Hippocampal formation (tissue), 2 donors: ENCODE data around the gene ZDHHC8.

Experiments
- DNase-seq, 2 donors: peaks; one replicate each; lab custom pipeline; 2025; lab: John Stamatoyannopoulos, UW

The ZDHHC8 gene

DNA sequence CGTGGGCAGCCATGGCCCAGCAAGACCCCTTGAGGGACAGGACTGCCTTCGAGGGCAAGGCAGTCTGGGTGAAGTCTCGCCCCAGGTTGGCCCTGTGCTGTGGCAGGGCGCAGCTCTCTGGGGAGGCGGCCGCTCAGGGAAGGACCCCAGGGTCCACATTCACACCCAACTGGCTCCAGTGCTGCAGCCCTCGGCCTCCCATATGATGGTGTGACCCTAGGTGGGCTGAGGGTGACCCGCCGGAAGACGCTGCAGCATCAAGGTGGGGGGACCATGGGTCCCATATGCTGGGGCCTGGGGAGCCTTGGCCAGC, 47.3 kb downstream of the ZDHHC8 start:
- DNase-seq = no peak

DNA sequence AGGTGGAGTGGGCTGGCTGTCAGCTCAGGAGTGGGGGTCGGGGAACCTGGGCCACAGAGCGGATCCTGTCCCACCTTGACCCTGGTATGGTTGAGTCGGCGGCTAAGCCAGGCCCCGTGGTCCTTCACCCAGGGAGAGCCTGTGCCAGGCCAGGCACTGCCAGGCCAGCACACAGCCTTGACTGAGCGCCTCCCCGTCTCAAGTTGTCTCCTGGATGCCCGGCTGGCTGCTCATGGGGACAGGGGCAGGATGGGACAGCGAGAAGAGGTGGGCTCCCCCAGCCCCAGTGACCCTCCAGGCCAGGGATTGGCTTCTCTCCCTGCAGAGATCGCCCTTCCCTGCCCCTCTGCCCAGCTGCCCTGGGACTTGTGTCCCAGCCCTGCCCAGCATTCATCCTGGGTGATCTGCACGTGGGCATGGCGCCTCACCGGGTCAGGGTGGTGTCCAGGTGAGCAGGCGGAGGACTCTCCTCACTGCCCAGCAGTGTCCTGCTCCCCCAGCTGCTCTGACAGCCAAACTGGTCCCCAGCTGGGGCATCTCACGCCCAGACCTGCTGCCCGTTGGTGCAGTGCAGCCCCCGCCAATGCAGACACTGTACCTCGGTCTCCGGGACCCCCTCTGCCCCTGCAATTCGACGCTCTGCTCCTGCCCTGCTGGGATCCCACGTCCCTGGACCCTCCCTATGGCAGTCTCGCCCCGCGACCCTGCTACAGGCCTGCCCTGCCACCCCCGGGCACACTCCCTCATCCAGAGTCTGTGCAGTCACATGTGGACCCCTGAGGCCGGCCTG, 48.0 kb downstream of the ZDHHC8 start:
- DNase-seq = no peak

DNA sequence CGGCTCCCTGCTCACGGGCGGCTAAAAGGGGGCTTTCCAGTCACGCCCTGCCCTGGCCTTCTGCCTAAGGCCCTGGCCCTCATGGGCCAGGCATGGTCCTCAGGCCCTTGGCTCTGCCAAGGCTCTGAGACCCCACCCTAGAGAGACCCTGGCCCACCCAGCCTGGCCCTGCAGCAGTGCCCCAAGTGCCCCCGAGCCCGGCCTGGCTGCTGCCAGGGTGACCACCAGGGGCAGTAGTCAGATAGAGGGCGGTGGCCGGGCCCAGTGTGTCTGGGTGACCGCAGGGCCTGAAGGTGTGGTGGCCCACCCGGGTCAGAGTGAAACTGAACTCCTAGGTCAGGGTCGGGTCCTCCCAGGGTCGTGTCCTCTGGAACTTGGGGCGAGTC, 48.6 kb downstream of the ZDHHC8 start:
- no peak for DNase-seq

DNA sequence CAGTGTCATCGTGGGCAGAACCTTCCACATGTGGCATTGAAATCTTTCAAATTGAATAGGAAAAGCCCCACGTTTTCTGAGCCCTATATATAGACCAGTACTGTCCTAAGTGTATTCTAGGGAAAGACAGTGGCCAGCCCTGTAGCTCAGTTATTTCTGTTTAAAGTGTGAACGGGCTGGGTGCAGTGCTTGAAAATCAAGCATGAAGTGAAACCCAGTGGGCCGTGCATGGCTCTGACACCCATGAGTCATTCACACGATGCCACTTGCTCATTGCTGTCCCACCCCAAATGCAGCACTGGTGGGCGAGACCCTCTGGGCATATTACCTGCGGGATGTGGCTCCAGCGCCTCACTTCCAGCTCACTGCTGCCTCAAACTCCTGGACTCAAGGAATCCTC, 49.0 kb downstream of the ZDHHC8 start:
- DNase-seq = no peak

DNA sequence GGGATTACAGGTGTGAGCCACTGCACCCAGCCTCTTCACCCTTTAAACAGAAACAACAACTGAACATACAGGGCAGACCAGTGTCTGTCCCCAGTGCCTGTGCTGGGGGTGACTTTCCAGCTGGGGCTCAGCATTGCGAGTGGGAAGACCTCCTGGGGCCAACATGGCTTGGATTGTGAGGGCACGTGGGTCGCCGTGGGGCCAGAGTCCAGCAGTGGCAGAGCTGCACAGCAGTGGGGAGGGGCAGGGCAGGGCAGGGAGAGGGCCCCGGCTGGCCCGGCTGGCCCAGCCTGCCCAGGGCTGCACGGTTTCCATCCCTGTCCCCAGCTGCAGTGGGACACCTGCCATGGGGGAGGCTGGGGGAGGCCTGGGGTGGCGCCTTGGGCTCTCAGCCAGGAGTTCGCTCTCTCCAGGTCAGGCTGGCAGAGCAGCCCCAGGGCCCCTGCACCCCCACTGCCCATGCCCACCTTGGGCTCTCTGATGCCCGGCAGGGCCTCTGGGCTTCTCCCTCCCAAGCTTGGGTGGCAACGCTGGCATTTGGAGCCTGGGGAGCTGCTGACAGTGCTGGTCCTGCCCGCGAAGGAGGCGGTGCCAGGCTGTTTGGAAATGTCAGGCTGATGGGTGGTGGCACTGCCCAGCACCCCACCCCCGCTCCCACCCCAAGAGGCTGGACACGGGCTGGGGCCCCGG, 49.7 kb downstream of the ZDHHC8 start:
- DNase-seq = no peak

DNA sequence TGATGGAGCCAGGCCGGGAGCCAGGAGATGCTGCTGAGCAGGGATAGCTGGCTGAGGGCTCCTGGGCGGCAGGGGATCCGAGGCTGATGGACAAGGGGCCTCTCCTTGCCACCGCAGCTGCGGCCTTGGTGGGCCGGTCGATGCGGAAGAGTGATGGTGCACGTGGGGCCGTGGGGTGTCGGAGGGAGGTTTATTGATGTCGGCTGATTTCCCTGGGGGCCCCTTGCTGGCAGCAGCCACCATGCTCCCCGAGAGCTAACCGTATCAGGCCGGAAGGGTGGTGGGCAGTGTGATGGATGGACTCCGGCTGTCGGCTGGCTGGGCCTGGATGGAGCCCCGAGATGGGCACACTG, 50.3 kb downstream of the ZDHHC8 start:
- DNase-seq = no peak

DNA sequence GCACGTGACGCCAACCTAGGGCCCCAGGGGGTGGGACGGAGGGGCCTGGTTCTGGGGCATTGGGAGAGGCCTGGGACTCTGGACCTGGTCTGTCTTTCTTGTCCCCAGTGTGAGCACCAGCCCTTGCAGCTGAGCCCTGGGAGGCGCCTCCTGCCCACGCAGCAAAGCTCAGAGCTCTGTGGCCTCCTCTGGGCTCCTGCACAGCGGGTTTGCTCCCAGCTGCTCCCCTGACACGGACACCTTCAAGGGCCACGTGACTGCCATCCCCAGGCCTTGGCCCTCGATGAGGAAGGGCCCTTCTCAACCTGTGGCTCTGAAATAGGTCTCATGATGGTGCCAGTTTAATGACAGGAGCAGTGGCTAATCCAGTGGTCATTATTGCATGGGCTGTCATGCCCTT, 50.8 kb downstream of the ZDHHC8 start:
- no peak for DNase-seq

DNA sequence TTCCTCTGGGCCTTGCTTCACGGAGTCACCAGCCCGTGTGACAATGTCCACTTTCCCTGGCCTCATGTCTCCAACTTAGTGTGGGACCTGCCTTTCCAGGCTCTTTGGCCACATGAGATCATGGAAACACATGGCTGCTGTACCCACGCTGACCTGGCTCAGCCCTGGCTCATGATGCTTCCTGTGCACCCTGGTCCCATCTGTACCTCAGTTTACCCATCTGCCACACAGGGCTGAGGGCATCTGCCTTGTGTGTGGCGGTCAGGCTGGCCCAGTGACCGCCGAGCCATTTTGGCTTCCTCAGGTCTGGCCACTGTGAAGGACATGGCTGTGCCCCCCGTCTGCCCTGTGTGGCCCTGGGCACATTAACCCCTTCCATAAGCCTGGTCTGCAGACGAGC, 51.5 kb downstream of the ZDHHC8 start:
- DNase-seq = no peak

DNA sequence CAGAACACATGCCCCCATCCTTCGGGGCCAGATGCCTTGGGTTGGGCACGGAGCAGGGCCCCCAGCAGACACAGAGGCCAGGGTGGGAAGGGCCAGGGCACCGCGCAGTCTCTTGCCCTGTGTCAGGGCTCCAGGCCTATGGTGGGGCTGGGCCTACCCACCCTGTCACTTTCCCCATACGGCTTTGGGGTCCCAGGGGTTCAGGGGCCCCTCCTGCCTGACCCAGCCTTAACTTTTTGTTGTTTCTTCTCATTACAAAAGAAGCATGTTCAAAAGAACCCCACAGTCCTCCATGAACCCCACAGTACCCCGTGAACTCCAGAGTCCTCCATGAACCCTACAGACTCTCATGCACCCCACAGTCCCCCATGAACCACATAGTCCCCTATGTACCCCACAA, 52.2 kb downstream of the ZDHHC8 start:
- no peak for DNase-seq

DNA sequence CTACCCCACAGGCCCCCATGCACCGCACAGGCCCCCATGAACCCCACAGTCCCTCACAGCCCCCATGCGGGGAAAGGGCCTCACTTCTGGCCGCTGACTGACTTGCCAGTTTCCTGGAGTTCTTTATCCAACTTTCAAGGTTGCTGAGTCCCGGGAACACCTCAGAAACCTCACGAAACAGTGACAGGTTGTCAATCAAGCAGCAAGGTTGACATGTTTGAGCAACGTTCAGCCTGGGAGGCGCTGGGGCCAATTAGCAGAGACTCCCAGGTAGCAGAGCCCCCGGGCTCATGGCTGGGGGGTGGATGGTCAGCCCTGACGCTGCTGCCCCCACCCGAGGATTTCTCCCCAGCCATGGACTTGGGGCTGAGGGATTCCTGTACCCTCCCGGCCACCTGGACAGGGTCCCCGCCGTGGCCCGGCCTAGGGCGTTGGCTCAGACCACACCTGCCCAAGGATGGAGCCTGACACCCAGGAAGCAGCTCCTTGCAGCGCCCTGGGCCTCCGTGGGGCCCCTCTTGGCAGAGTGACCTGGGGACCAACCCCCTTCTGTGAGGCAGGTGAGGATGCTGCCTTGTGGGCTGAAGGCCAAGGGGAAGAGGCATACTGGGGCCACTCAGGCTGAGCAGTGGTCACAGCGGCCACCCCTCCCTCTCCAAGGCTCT, 53.0 kb downstream of the ZDHHC8 start:
- no peak for DNase-seq

DNA sequence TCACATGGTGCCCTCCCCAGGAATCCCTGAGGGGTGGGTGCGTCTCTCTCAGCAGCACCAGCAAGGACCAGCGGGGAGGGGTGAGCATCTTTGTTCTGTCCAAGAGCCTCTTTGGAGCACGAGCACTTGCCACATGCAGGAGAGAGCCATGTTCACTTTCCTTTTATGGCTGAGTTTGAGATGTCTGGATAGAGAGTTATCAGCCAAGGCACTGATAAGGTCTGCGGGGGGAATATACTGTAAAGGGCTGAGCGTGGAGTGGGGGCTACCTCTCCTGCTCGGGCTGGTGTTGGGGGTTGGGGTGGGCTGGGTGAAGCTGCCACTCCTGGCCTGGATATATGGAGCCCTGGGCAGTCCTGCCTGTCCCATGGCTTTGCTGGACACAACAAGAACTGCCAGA, 54.1 kb downstream of the ZDHHC8 start:
- DNase-seq = no peak

DNA sequence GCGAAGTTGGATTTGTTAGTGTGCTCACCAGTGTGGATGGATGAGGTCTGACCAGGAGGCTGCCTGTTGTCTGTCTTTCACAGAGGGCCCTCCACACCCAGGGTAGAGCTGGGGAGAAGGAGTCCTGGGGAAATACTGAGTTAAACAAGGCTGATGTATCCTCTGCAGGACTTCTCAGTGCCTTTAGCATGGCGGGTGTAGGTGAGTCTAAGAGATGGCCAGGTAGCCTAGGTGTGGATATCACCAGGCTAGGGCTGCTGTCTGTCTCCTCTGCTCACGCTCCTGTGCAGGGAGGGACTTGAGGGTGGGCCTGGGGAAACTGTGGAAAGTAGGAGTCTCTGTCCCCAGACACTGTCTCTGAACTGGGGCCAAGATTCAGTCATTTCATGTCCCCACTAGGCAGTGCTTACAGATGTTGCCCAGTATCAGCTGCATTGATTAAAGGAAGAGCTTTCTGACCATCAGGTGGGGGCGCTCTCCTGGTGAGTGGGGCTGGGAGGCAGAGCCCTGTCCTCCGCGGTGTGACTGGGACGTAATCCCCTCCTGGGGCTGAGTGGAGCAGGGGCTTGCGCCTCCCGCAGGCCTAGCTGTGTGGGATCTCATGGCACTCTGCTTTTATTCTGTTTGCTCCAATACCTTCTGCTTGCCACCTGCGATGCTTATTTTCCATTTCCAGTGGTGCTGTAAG, 54.7 kb downstream of the ZDHHC8 start:
- DNase-seq = no peak

DNA sequence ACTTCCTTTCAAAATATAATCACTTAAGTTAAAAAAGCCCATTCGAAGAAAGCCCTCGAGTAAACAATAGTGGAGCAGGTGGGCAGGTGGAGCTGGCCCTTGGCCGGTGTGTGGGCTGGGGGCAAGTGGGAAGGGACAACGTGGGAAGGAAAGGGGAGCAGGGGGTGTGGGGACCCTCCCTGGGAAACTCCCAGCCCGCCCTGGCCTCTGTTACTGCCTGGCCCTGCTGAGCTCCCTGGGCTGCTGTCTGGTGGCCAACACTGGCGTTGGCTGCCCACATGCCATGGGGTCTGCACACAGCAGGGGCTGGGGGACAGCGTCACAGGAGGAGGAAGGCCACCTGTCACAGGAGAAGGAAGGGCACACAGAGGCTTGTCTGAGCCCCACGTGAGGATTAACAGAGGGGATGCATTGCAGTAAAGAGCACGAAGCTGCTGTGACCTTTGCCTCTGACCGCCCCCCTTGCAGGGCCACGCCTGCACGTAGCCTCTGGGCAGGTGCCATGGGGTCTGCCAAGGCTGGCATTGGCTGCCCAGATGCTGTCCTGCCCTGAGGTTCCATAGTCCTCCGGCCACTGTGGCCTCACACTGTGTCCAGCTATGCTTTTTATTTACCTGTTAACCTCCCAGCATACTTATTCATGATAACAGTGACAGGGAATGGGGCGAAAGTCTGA, 55.4 kb downstream of the ZDHHC8 start:
- DNase-seq = no peak

DNA sequence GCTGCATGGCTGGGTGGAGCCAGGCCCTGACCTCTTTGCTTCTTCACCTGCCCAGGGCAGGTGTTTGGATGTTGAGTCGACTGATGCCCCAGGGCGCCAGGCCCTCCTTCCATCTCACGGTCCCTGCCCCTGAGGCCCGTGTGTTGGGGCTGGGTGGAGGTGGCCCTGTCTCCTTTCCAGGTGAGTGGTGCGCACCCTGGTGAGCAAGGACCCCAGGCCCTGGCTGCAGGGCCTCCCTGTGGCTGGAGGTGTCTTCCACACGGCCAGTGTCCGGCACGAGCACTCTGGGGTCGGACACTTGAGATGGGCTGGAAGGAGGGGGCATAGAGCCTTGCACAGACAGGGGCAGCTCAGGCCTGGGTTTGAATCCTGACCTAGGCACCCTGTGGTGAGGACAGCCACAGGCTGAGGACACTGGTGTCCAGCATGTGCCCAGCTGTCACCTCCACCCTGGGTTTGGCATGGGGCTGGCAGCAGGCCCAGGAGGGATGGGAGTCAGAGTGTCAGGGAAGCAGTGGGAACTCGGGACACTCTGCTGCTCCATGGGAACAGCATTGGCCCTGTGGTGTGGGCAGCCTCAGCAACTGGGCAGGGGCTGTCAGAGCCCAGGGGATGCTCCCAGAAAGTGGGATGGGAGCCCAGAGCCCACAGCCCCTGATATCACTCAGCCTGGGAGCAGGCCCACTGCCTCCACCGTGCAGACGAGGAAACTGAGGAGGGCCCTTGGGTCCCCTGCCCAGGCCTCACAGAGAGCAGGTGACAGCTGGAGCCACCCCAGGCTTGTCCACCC, 56.4 kb downstream of the ZDHHC8 start:
- DNase-seq = no peak

DNA sequence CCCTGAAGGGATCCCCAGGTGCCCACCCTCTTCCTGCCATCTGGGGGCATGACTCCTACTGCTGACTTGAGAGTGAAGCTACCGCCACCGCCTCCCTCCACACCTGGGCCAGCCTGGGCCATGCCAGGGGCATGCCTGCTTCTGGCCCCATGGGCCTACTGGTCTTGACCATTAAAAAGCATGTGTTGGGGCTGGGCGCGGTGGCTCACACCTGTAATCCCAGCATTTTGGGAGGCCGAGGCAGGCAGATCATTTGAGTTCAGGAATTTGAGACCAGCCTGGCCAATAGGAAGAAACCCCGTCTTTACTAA, 56.9 kb downstream of the ZDHHC8 start:
- DNase-seq = no peak

DNA sequence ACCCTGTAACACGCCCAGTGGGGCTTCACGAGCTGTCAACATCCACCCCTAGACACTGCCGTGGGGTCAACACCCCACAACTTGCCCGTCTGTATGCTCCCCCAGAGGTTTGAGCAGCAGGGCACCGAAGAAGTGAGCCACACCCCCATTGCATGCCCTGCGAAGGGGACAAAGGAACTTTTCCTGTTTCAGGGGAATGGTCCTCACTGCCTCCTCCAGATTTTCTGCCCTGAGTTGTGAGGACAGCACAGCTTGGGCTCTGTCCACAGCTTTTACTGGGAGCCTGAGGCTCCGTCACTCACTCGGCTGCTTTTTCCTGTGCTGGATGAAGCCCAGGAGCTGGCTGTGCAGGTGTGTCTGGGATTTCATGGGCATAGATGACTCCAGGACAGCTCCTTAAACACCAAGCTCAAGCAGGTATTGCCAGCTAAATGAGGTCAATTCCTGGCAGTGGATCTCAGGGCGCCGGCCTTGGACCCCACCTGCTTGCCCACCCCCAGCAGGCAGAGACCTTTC, 59.5 kb downstream of the ZDHHC8 start:
- no peak for DNase-seq

DNA sequence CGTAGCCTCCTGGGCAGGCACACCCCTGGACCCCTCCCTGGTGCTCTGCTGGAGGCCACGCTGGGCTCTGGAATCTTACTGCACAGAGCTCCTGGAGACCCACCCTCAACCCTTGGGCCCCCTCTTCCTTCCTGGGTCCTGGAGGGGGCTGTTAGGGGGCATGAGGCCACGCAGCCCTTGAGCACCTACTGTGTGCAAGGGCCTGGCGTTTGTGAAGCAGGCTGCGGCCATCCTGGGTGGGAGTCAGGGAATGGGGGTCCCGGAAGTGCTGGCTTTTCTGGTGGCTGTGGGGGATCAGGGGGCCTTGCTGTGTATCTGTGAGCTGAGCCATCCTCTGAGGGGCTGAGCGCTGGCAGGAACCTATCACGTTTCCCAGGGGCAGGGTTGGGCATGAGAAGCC, 60.2 kb downstream of the ZDHHC8 start:
- DNase-seq = no peak

DNA sequence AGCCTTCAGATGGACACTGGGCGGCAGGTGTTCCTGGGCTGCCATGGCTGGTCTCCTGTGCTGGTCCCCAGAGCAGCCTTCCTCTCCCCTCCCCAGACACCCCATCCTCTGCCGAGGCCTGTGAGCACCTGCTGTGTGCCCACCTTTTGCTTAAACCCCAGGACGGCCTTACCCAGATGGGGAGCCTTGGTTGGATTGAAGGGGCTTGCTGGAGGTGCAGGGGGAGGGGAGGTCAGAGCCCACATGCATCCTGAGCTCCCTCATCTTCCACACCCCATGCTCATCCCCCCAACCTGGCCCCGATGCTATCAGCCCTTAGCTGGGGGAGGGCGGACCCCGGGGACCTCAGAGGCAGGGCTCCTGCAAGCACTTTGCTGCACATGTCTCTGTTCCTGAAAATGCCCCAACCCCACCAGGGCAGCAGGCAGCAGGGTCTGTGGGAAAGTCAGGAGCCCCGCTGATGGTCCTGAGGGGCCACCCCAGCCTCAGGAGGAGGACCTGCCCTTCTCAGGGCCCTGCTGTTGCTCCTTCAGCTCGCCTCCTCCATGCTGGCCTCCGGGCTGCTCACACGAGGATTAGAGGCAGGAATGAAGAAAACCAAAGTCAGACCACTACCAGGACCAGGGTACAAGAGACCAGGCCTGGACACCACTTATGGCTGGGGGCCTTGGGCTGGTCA, 60.8 kb downstream of the ZDHHC8 start:
- no peak for DNase-seq

DNA sequence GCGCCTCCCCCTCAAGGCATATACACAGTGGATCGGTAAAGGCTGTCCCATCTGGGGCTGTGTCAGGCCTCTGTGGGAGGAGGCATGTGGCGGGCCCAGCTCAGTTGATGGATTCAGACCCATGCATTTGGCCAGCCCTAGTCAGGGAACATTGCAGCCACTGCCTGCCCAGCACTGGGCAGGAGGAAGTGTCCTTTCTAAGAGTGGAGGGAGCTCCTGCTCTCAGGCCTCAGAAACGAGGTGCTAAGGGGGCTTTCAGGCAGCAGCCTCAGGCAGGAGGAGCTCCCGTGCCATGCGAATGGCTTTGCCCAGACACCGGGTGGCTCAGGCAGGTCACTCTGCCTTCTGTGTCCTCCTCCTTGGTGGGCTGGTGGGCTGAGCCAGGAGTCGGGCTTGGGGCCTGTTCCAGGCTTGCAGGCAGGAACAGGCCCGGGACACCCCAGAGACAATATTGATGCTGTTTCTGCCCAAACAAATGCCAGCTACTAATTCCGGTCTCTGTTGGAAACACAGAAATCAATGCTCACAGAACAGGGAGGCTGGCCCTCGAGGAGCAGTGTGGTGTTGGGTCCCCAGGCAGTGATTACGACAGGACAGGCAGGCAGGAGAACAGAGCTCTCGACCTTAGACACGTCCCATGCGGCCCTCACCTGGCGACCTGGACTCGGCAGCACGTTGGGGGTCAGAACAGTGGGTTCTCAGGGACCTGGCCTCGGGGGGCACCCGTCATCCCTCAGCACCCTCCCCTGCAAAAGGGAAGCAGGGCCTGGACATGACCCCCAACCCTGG, 61.6 kb downstream of the ZDHHC8 start:
- DNase-seq = no peak
